CD4-positive, alpha-beta T cell treated with Interleukin-17A for 4 hours (primary cell): ENCODE data around the gene KCNH4.
"Not testable (repeated sequence)": the region's sequence is repeated elsewhere in the genome, so short reads cannot be mapped to it uniquely, and the experiment has no call there.

Source experiments
- DNase-seq: peaks from one replicate; pipeline ENCODE4 v3.0.0-alpha.2; 2020; ENCODE audit warnings: mixed read lengths

KCNH4 gene

GRCh38 chr17:42180922-42181850 is at the start of gene KCNH4:
TSS of gene KCNH4 (minus strand) at chr17:42181142. CDS start at chr17:42180945, 197 bp downstream.
- DNase-seq: peak; percentile 85

DNA sequence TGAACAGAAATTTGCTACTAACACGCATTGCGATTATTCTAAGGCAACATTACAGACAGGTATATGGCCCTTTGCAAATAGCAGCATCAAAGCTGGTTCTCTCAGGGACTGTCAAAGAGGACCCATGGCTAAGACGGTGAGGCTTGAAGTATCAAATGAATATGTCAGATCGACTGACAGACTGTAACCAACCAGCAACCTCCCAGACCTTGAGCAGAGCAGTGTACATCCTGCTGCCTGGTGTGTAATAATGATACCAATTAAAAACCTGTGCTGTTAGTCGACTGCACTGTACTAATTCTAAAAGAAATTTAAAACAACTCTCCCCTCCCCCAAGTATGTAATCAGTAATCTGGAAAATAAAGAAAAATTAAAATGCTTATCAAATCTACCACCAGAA is 49.3 kb upstream of the KCNH4 start:
- DNase-seq: no peak

DNA sequence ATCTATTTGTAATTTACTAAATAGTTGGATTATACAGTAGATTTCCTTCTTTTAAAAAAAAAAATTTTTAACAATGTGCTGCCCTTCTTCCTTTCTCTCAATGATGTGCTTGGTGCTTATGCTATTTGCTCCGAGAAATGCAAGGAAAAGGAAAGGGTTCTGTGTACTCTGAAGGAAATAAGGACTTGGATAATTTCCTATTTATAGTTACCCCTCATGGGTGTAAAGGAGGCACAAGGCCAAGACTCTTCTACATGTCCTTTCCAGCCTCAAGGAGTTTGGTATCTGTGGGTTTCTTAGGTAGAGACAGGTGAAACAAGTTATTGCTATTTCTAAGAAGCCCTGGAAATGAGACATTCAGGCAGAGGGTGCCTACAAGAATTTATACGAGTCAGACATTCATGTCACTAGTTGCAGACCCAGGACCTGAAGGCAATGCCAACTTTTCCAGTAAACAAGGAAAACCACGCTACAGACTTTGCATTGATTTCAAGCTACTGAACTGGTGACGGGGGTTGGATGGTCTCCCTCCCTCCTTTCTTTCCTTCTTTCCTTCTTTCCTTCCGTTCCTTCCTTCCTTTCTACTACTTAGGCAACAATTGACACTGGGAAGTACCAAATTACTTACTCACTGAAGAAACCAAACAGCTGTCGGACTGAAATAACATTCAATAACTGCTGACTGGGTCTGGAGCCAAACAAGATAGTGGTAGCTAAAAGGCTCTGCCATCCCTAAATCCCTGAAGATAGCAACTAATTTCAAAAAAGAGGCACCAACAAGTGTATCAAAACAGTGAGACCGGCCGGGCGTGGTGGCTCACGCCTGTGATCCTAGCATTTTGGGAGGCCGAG is 47.1 kb upstream of the KCNH4 start:
- no peak for DNase-seq

- DNase-seq: no peak
These were observed 44.7 kb upstream of the KCNH4 start for GRCh38 chr17:42225646-42226045.

DNA sequence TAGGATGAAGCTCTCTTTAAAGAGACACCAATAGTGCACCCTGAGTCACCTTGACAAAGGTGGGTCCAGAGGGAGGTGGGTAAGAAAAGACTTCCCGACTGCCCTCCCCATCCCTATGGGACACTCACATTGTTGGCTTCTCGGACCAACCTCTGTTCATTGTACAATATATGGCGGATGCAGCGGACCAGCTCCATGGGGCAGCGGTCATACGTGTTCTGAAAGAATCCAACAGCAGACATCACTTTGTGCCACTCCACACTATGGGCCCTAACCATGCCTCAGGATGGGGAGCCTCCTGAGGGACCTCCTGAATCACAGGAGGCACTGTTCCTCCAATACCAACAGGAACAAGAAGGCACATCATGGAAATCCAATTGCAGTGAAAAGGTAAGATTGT is 43.7 kb upstream of the KCNH4 start:
- DNase-seq: no peak

DNA sequence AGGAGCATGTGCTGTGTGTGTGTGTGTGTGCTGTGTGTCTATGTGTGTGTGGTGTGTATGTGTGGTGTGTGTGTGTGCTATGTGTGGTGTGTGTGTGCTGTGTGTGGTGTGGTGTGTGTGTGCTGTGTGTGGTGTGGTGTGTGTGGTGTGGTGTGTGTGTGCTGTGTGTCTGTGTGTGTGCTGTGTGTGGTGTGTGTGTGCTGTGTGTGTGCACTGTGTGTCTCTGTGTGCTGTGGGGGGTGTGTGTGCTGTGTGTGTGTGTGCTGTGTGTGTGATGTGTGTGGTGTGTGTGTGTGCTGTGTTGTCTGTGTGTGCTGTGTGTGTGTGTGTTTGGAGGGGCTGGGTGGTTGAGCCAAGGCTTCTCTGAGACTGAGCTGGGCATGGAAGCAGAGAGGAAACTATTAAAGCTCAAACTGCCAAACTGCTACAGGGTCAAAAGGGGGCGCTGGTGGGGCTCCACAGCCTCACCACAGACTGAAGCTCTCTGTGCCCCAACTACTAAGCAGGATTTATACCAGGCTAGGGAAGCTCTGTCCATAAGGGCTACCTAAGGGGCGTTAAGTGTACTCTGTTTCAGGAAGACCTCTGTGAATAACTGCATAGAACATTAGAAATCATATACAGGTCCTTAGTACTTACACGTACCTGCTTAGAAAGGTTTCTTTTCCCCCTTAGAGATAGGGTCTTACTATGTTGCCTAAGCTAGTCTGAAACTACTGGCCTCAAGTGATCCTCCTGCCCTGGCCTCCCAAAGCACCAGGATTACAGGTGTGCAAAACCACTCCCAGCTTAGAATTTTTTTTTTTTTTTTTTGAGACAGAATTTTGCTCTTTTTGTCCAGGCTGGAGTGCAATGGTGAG is 41.2 kb upstream of the KCNH4 start:
- peak; percentile 79 for DNase-seq

GRCh38 chr17:42219280-42219679 is 38.3 kb upstream of the KCNH4 start:
- not testable (repeated sequence) for DNase-seq

DNA sequence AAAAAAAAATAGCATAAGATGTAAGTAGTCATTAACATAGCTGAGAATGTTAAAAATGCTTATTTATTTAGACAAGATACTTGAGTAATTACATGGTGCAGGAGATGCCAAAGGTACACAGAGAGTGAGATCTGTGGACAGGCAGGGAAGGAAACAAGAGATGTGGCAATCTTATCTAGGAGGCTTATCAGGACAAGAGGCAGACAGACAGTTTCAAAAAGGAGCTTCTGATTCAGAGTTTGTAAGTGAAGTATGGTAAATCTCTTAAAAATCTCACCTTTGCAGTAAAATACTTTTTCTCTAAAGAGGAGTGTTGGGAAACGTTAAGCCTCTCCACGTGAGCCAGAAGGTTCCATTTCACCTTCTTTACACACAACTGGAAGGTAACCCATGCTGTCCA is 33.2 kb upstream of the KCNH4 start:
- no peak for DNase-seq

DNA sequence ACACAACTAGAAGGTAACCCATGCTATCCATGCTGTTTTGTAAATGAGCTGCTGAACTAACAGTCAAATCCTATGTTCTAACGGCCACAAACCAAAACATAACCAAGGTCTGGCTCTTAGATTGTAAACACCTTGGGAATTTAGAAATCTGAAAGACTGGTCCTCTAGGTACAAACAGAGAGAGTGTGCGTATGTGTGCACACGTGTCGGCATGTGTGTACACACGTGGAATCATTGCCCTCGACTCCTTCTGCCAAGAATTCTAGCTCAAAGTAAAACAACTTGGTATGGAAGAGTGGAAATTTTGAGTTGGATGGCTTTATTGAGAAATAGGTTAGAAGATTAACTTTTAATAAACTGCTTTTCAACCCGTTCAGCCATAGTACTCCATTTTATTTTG is 31.4 kb upstream of the KCNH4 start:
- no peak for DNase-seq

- DNase-seq: not testable (repeated sequence)
These were observed 31.0 kb upstream of the KCNH4 start for GRCh38 chr17:42211921-42212341.

GRCh38 chr17:42210046-42210445 is 29.1 kb upstream of the KCNH4 start:
- DNase-seq: no peak

- DNase-seq: not testable (repeated sequence)
These were observed 25.2 kb upstream of the KCNH4 start for GRCh38 chr17:42206153-42206612.

DNA sequence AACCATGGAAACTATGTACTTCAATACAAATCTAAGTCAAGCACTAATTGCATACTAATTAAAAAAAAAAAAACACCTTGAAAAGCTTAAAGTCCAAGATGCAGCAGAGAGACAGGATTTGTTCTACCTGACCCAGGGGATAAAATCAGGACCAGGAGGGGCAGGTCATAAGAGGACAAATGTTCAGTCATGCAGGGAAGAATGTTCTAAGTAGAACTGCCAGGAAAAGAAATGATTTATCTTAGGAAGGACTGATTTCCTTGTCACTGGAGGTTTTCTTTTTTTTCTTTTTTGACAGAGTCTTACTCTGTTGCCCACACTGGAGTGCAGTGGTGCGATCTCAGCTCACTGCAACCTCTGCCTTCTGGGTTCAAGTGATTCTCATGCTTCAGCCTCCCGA is 22.4 kb upstream of the KCNH4 start:
- DNase-seq: no peak

DNA sequence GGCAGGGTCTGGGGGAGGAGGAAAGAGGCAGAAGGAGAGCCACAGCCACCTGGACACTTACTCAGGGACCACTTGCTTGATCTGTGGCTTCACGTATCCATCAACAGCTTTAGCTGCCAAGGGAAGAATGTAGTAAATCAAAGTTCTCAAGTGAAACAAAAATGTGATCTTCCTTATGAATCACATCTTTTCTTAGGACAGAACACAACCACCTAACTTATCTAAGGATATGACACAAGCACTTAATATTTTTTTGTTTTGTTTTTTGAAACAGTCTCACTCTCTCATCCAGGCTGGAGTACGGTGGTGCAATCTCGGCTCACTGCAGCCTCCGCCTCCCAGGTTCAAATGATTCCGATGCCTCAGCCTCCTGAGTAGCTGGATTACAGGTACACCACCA is 21.8 kb upstream of the KCNH4 start:
- DNase-seq: no peak

DNA sequence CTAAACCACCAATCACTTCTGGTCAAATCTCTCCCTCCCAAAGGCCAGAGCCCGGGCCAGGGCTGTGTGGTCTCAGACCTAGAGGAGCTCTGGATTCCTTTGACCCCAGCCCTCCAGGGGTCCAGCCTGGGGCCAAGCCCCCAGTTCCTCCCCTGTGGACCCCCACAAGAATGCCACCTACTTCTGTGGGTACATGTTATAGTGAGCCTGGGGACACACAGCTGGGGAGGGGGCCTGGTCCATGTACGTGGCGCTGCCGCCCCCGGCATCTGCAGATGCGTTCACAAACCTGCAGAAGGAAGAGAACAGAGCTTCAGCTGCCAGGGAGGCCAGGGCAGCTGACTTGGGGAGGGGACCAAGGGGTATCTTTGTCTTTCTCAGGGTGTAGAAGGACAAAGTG is 21.2 kb upstream of the KCNH4 start:
- DNase-seq: no peak

- DNase-seq: no peak
These were observed 20.5 kb upstream of the KCNH4 start for GRCh38 chr17:42201458-42201772.

- DNase-seq: no peak
These were observed 19.9 kb upstream of the KCNH4 start for GRCh38 chr17:42200706-42201457.

GRCh38 chr17:42199416-42200011 is 18.6 kb upstream of the KCNH4 start:
- DNase-seq: no peak

GRCh38 chr17:42198897-42199296 is 18.0 kb upstream of the KCNH4 start:
- DNase-seq: no peak

GRCh38 chr17:42197564-42198156 is 16.7 kb upstream of the KCNH4 start:
- DNase-seq: no peak
